Hepatocyte (in vitro differentiated cells): ENCODE measurements around the gene ABHD1.

Source experiments
- CTCF ChIP-seq: fragments of 200-600 bp; sonication (generic); IDR thresholded peaks from 2 replicates; pipeline ENCODE4 v1.5.1; 2016; ENCODE audit warnings: antibody characterized with exemption, mild to moderate bottlenecking; ENCODE audit not compliant: poor library complexity
- EZH2 ChIP-seq: fragments of 200-600 bp; sonication (generic); IDR thresholded peaks from 2 replicates; pipeline ENCODE4 v1.6.1; 2016; ENCODE audit warnings: antibody characterized with exemption, mild to moderate bottlenecking, borderline replicate concordance
- EZH2phosphoT487 ChIP-seq: fragments of 200-600 bp; sonication (generic); IDR thresholded peaks from one replicate; pipeline ENCODE4 v1.6.1; 2018; ENCODE audit warnings: antibody characterized with exemption, mild to moderate bottlenecking, low read depth, moderate library complexity; ENCODE audit not compliant: unreplicated experiment, severe bottlenecking

GRCh38 chr2:27149570-27150405 lies 26.2 kb downstream of the ABHD1 start:
- TF ChIP-seq CTCF (no peak), EZH2phosphoT487 (no peak), EZH2 (no peak)
